ENCODE results near the gene GNG13. TPM values are rescaled to one million over a fixed set of nuclear protein-coding genes. Genes with fewer than 3 reads are reported as not detected.

The GNG13 gene
- total RNA-seq, 1 experiment from 2014 or later: not detected

DNA sequence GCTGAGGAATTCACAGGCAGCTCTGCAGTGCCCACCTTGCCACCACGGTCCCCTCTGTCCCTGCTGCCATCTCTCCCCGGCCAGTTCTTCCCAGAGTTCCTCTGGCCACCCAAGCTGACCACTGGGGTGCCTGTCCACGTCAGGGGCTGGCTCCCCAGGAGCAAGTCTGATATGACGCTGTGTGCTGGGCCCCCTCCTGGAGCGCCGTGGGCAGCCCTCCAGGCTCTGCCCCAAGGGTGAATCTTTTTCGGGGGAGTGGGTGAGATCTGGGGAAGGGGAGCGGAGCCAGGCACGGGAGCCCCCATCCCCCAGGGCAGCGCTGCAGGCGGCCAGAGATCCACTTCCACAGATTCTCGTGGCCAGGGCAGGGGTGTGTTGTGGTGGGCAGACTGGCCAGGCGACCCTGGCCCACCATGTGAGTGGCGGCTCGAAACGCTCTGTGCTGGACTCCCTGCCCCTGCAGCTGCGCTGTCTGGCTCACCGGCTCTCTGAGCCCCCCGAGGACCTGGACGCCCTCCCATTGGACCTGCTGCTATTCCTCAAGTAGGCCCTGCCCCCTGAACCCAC, 36.3 kb downstream of the GNG13 start:
- Histone ChIP-seq H3K56ac (ENCODE audit: insufficient read length, low read depth, low read length) (no peak overlapping the region), H2BK15ac (ENCODE audit: low read depth, low read length) (no peak overlapping the region), H2AK5ac (ENCODE audit: insufficient read length, low read length) (no peak overlapping the region), H3K79me2 (ENCODE audit: insufficient read depth, low read length) (no peaks in the 10 kb centered on the region), H3K4me2 (ENCODE audit: insufficient read depth, insufficient read length, low read length) (no peak overlapping the region), H3K23ac (ENCODE audit: insufficient read length, low read depth, low read length) (no peak overlapping the region), H3K23me2 (ENCODE audit: insufficient read length, low read depth, low read length, poor library complexity, severe bottlenecking) (no peaks in the 10 kb centered on the region), H2BK12ac (ENCODE audit: insufficient read length, low read depth, low read length) (no peak overlapping the region), H3K9ac (ENCODE audit: extremely low read depth, insufficient read length, low read length) (no peak overlapping the region), H3K14ac (ENCODE audit: insufficient read depth, low read length) (no peak overlapping the region), H2AFZ (ENCODE audit: low read length) (no peak overlapping the region), H2BK5ac (ENCODE audit: insufficient read length, low read length) (no peak overlapping the region), H3K4ac (ENCODE audit: low read depth, low read length) (no peak overlapping the region), H4K91ac (ENCODE audit: insufficient read length, low read depth, low read length) (no peak overlapping the region), H4K20me1 (ENCODE audit: control insufficient read depth, insufficient read depth, insufficient read length) (no peaks in the 10 kb centered on the region), H3T11ph (ENCODE audit: low read length) (no peak overlapping the region), H4K8ac (replicated peaks; ENCODE audit: insufficient read length, low read depth, low read length) (no peak overlapping the region), H3K4me1 (ENCODE audit: insufficient read depth, low read length) (no peaks in the 10 kb centered on the region), H3K18ac (ENCODE audit: insufficient read length, low read depth, low read length) (no peak overlapping the region), H2BK20ac (ENCODE audit: low read depth, low read length, poor library complexity, severe bottlenecking) (no peak overlapping the region), H4K5ac (ENCODE audit: insufficient read length, low read depth, low read length) (no peak overlapping the region), H3K9me3 (ENCODE audit: control insufficient read depth, low read depth, low read length) (no peaks in the 10 kb centered on the region), H3K27me3 (ENCODE audit: insufficient read depth, low read length) (no peaks in the 10 kb centered on the region), H3K79me1 (ENCODE audit: insufficient read depth, low read depth, low read length, poor library complexity, severe bottlenecking) (no peaks in the 10 kb centered on the region), H2BK120ac (ENCODE audit: low read depth, low read length, poor library complexity, severe bottlenecking) (no peak overlapping the region), H3K27ac (ENCODE audit: insufficient read length, low read depth, low read length) (no peak overlapping the region)
- DNase-seq: no peak
- H3K27me3 Mint-ChIP-seq (ENCODE audit: low read depth): peaks cover 8% of the 10 kb centered on the region
- H3K27ac Mint-ChIP-seq: peak overlapping the region in 1 of 3 experiments; percentile 65; a peak in 2 of 7 replicates
- no peak overlapping the region for H3K4me3 Mint-ChIP-seq
- no peaks in the 10 kb centered on the region for H3K36me3 Mint-ChIP-seq (ENCODE audit: insufficient read depth in 1 of 3, low read depth in 3 of 3)
- H3K9me3 Mint-ChIP-seq: no peaks in the 10 kb centered on the region
- peaks cover 0 to 9% of the 10 kb centered on the region in 2 experiments; a peak in 2 of 4 replicates for H3K4me1 Mint-ChIP-seq
- TF ChIP-seq, protein P1, sequence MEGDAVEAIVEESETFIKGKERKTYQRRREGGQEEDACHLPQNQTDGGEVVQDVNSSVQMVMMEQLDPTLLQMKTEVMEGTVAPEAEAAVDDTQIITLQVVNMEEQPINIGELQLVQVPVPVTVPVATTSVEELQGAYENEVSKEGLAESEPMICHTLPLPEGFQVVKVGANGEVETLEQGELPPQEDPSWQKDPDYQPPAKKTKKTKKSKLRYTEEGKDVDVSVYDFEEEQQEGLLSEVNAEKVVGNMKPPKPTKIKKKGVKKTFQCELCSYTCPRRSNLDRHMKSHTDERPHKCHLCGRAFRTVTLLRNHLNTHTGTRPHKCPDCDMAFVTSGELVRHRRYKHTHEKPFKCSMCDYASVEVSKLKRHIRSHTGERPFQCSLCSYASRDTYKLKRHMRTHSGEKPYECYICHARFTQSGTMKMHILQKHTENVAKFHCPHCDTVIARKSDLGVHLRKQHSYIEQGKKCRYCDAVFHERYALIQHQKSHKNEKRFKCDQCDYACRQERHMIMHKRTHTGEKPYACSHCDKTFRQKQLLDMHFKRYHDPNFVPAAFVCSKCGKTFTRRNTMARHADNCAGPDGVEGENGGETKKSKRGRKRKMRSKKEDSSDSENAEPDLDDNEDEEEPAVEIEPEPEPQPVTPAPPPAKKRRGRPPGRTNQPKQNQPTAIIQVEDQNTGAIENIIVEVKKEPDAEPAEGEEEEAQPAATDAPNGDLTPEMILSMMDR (conservative IDR thresholded peaks at IDR 0.05): no peak
- no CpG with 5 or more reads among the region's 20 CpGs for WGBS (ENCODE audit: extremely low coverage, insufficient read length, low lambda C conversion rate)
